ENCODE data around the gene HNF1A. TPM values are rescaled to one million over a fixed set of nuclear protein-coding genes. Genes with fewer than 3 reads are reported as not detected.

HNF1A gene
- total RNA-seq (not detected), polyA plus RNA-seq (not detected), total RNA-seq (not detected)

GRCh38 chr12:120978296-120979219, at the start of gene HNF1A:
HNF1A (plus strand) TSS chr12:120978543; CDS start chr12:120978769, 226 bp downstream.
- no peaks in the 10 kb centered on the region for H3K9me3 Mint-ChIP-seq
- Histone ChIP-seq H3K36me3 (ENCODE audit: control insufficient read depth in 2 of 3, insufficient read depth in 3 of 3, low read length in 3 of 3) (no peaks in the 10 kb centered on the region), H3K27ac (ENCODE audit: low read depth, low read length) (no peak within 1 kb of the TSS), H3K9me3 (ENCODE audit: control insufficient read depth in 2 of 3, low read length in 3 of 3) (no peaks in the 10 kb centered on the region), H3K4me1 (ENCODE audit: control insufficient read depth in 2 of 2, insufficient read depth in 2 of 2, low read length in 2 of 2) (no peaks in the 10 kb centered on the region), H3K27me3 (ENCODE audit: control insufficient read depth in 2 of 2, insufficient read depth in 2 of 2, low read length in 2 of 2) (no peaks in the 10 kb centered on the region), H3K4me3 (ENCODE audit: low read length) (no peak within 1 kb of the TSS)
- POLR2A ChIA-PET = no interaction called here
- ATAC-seq (no peak), DNase-seq (no peak)
- H3K4me3 Mint-ChIP-seq = no peak within 1 kb of the TSS
- intact Hi-C loops (cut with micrococcal nuclease) = loop anchor here (10.0 kb wide), 2 partner anchors 264 to 544 kb away; partner anchors contain the start of genes COX6A1 (in 1 of the 2) and UNC119B (in 1 of the 2)
- peaks cover 0 to 3% (median 0%) of the 10 kb centered on the region in 5 donors for H3K27me3 Mint-ChIP-seq
- no peaks in the 10 kb centered on the region for H3K36me3 Mint-ChIP-seq
- no peak within 1 kb of the TSS for H3K27ac Mint-ChIP-seq
- H3K4me1 Mint-ChIP-seq = no peaks in the 10 kb centered on the region
- CTCF ChIA-PET = no interaction called here

GRCh38 chr12:120928864-120929652, 49.3 kb upstream of the HNF1A start:
- intact Hi-C loops (cut with micrococcal nuclease) = no loop called here
- Histone ChIP-seq H3K27me3 (ENCODE audit: control insufficient read depth in 2 of 2, insufficient read depth in 2 of 2, low read length in 2 of 2) (no peaks in the 10 kb centered on the region), H3K9me3 (ENCODE audit: control insufficient read depth in 2 of 3, low read length in 3 of 3) (no peaks in the 10 kb centered on the region), H3K36me3 (ENCODE audit: control insufficient read depth in 2 of 3, insufficient read depth in 3 of 3, low read length in 3 of 3) (no peaks in the 10 kb centered on the region), H3K4me3 (ENCODE audit: low read length) (no peak overlapping the region), H3K27ac (ENCODE audit: low read depth, low read length) (no peak overlapping the region), H3K4me1 (ENCODE audit: control insufficient read depth in 2 of 2, insufficient read depth in 2 of 2, low read length in 2 of 2) (no peaks in the 10 kb centered on the region)
- no peaks in the 10 kb centered on the region for H3K36me3 Mint-ChIP-seq
- no peaks in the 10 kb centered on the region for H3K27me3 Mint-ChIP-seq
- ChIA-PET CTCF (interaction anchor here (1.4 kb wide), 1 partner anchor 15 kb away, joined by 3 read pairs; no protein-coding TSS in a partner anchor), POLR2A (no interaction called here)
- H3K4me3 Mint-ChIP-seq = no peak overlapping the region
- H3K9me3 Mint-ChIP-seq = peaks cover 0 to 2% (median 0%) of the 10 kb centered on the region in 11 donors
- H3K27ac Mint-ChIP-seq = no peak overlapping the region
- H3K4me1 Mint-ChIP-seq = peaks cover 0 to 5% (median 0%) of the 10 kb centered on the region in 7 donors
- no peak for ATAC-seq
- no peak for DNase-seq

GRCh38 chr12:120930032-120930431, 48.3 kb upstream of the HNF1A start:
- H3K27me3 ChIP-seq (ENCODE audit: control insufficient read depth in 2 of 2, insufficient read depth in 2 of 2, low read length in 2 of 2) = no peaks in the 10 kb centered on the region

GRCh38 chr12:120932058-120932457, 46.3 kb upstream of the HNF1A start:
- intact Hi-C loops (cut with micrococcal nuclease) = no loop called here
- no peak for ATAC-seq
- Mint-ChIP-seq H3K27me3 (no peaks in the 10 kb centered on the region), H3K4me1 (peaks cover 0 to 6% (median 0%) of the 10 kb centered on the region in 7 donors), H3K4me3 (no peak overlapping the region), H3K36me3 (no peaks in the 10 kb centered on the region), H3K9me3 (peaks cover 0 to 2% (median 0%) of the 10 kb centered on the region in 11 donors), H3K27ac (no peak overlapping the region)
- Histone ChIP-seq H3K4me1 (ENCODE audit: control insufficient read depth in 2 of 2, insufficient read depth in 2 of 2, low read length in 2 of 2) (no peaks in the 10 kb centered on the region), H3K36me3 (ENCODE audit: control insufficient read depth in 2 of 3, insufficient read depth in 3 of 3, low read length in 3 of 3) (no peaks in the 10 kb centered on the region), H3K4me3 (ENCODE audit: low read length) (no peak overlapping the region), H3K9me3 (ENCODE audit: control insufficient read depth in 2 of 3, low read length in 3 of 3) (no peaks in the 10 kb centered on the region), H3K27ac (ENCODE audit: low read depth, low read length) (no peak overlapping the region), H3K27me3 (ENCODE audit: control insufficient read depth in 2 of 2, insufficient read depth in 2 of 2, low read length in 2 of 2) (no peaks in the 10 kb centered on the region)
- DNase-seq = no peak
- POLR2A ChIA-PET = no interaction called here
- CTCF ChIA-PET = no interaction called here

More at GRCh38 chr12:120930032-120930431, 48.3 kb upstream of the HNF1A start:
- Histone ChIP-seq H3K4me3 (ENCODE audit: low read length) (no peak overlapping the region), H3K36me3 (ENCODE audit: control insufficient read depth in 2 of 3, insufficient read depth in 3 of 3, low read length in 3 of 3) (no peaks in the 10 kb centered on the region), H3K27ac (ENCODE audit: low read depth, low read length) (no peak overlapping the region), H3K4me1 (ENCODE audit: control insufficient read depth in 2 of 2, insufficient read depth in 2 of 2, low read length in 2 of 2) (no peaks in the 10 kb centered on the region), H3K9me3 (ENCODE audit: control insufficient read depth in 2 of 3, low read length in 3 of 3) (no peaks in the 10 kb centered on the region)
- Mint-ChIP-seq H3K4me1 (peaks cover 0 to 6% (median 0%) of the 10 kb centered on the region in 7 donors), H3K4me3 (no peak overlapping the region), H3K27me3 (no peaks in the 10 kb centered on the region), H3K9me3 (peaks cover 0 to 2% (median 0%) of the 10 kb centered on the region in 11 donors), H3K36me3 (no peaks in the 10 kb centered on the region), H3K27ac (no peak overlapping the region)
- CTCF ChIA-PET = interaction anchor here (0.7 to 1.4 kb wide), 2 partner anchors 14 to 180 kb away, joined by 3 read pairs; no protein-coding TSS in a partner anchor
- DNase-seq (no peak), ATAC-seq (no peak)
- POLR2A ChIA-PET = no interaction called here
- intact Hi-C loops (cut with micrococcal nuclease) = no loop called here

GRCh38 chr12:120932956-120933526, 45.3 kb upstream of the HNF1A start:
- Mint-ChIP-seq H3K27me3 (peaks cover 0 to 6% (median 5%) of the 10 kb centered on the region in 5 donors), H3K36me3 (no peaks in the 10 kb centered on the region), H3K4me1 (peaks cover 0 to 6% (median 0%) of the 10 kb centered on the region in 7 donors), H3K4me3 (no peak overlapping the region), H3K9me3 (peaks cover 0 to 2% (median 0%) of the 10 kb centered on the region in 11 donors), H3K27ac (no peak overlapping the region)
- no peak for DNase-seq
- no peak for ATAC-seq
- Histone ChIP-seq H3K36me3 (ENCODE audit: control insufficient read depth in 2 of 3, insufficient read depth in 3 of 3, low read length in 3 of 3) (no peaks in the 10 kb centered on the region), H3K27me3 (ENCODE audit: control insufficient read depth in 2 of 2, insufficient read depth in 2 of 2, low read length in 2 of 2) (no peaks in the 10 kb centered on the region), H3K4me1 (ENCODE audit: control insufficient read depth in 2 of 2, insufficient read depth in 2 of 2, low read length in 2 of 2) (no peaks in the 10 kb centered on the region), H3K27ac (ENCODE audit: low read depth, low read length) (no peak overlapping the region), H3K9me3 (ENCODE audit: control insufficient read depth in 2 of 3, low read length in 3 of 3) (no peaks in the 10 kb centered on the region), H3K4me3 (ENCODE audit: low read length) (no peak overlapping the region)
- CTCF ChIA-PET = no interaction called here
- intact Hi-C loops (cut with micrococcal nuclease) = no loop called here
- POLR2A ChIA-PET = no interaction called here

GRCh38 chr12:120933786-120934185, 44.6 kb upstream of the HNF1A start:
- ChIA-PET CTCF (no interaction called here), POLR2A (no interaction called here)
- no peaks in the 10 kb centered on the region for H3K36me3 Mint-ChIP-seq
- H3K4me1 ChIP-seq (ENCODE audit: control insufficient read depth in 2 of 2, insufficient read depth in 2 of 2, low read length in 2 of 2) = no peaks in the 10 kb centered on the region
- no peaks in the 10 kb centered on the region for H3K36me3 ChIP-seq (ENCODE audit: control insufficient read depth in 2 of 3, insufficient read depth in 3 of 3, low read length in 3 of 3)
- peaks cover 0 to 6% (median 0%) of the 10 kb centered on the region in 7 donors for H3K4me1 Mint-ChIP-seq
- no peak overlapping the region for H3K27ac Mint-ChIP-seq
- H3K4me3 ChIP-seq (ENCODE audit: low read length) = no peak overlapping the region
- no peak for DNase-seq
- intact Hi-C loops (cut with micrococcal nuclease) = no loop called here
- peaks cover 0 to 2% (median 0%) of the 10 kb centered on the region in 11 donors for H3K9me3 Mint-ChIP-seq
- H3K27me3 Mint-ChIP-seq = peaks cover 0 to 8% (median 5%) of the 10 kb centered on the region in 5 donors
- no peaks in the 10 kb centered on the region for H3K9me3 ChIP-seq (ENCODE audit: control insufficient read depth in 2 of 3, low read length in 3 of 3)
- H3K27me3 ChIP-seq (ENCODE audit: control insufficient read depth in 2 of 2, insufficient read depth in 2 of 2, low read length in 2 of 2) = no peaks in the 10 kb centered on the region
- no peak overlapping the region for H3K27ac ChIP-seq (ENCODE audit: low read depth, low read length)
- no peak for ATAC-seq
- H3K4me3 Mint-ChIP-seq = no peak overlapping the region
